SK-N-SH (cell line): ENCODE results near the gene PEPD.

Experiments
- FOXJ3 ChIP-seq: sonication (generic); formaldehyde crosslinking; IDR thresholded peaks from 2 replicates; pipeline ENCODE4 v1.5.1; 2020; ENCODE audit warnings: mild to moderate bottlenecking, missing genetic modification reagents
- RCOR1 ChIP-seq: fragments of 150-350 bp; IDR thresholded peaks from 2 replicates; pipeline ENCODE4 v1.6.1; 2017; ENCODE audit warnings: antibody characterized with exemption, low read length
- TCF12 ChIP-seq: IDR thresholded peaks from 2 replicates; pipeline ENCODE4 v1.4.0; 2012
- TF ChIP-seq, protein P1 (sequence below): IDR thresholded peaks from 2 replicates; pipeline ENCODE4 v1.4.0; 2012; ENCODE audit warnings: low read depth

DNA sequence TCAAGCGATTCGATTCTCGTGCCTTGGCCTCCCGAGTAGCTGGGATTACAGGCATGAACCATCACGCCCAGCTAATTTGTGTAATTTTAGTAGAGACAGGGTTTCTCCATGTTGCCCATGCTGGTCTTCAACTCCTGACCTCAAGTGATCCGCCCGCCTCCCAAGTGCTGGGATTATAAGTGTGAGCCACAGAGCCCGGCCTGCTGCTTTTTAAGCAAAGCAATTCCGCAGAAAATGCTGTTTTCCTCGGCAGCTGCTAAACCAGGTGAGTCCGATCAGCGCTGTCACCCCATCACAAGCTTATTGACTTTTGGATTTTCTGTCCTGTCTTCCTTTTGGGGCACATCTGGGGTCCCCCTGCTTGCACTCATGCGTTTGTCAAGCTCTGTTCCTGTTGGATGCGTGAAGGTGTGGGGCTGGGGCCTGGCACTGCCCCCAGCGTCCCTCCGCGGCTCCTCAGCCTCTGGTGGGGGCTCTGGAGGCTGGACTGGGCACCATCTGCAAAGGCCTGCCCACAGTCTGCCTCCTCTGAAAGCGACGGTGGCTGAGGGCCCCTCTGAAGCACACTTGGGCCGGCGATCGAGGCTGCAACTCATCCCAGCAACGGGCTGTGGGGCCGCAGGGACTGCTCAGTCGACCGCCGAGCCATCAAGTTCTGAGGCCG lies 122.4 kb downstream of the PEPD start:
- TF ChIP-seq, protein P1, sequence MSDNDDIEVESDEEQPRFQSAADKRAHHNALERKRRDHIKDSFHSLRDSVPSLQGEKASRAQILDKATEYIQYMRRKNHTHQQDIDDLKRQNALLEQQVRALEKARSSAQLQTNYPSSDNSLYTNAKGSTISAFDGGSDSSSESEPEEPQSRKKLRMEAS, result no peak
- TF ChIP-seq RCOR1, result no peak
- TF ChIP-seq TCF12, result no peak
- TF ChIP-seq FOXJ3 (CRISPR knock-in tag), result no peak
